Medulla oblongata (tissue), 1 donor: ENCODE data around the gene ADISSP.

Experiments used
- DNase-seq: peaks from one replicate; pipeline ENCODE4 v3.0.0-alpha.2; 2015; ENCODE audit errors: extremely low spot score

Gene ADISSP

GRCh38 chr20:3738111-3739053, 29.2 kb downstream of the ADISSP start:
- DNase-seq: no peak

DNA sequence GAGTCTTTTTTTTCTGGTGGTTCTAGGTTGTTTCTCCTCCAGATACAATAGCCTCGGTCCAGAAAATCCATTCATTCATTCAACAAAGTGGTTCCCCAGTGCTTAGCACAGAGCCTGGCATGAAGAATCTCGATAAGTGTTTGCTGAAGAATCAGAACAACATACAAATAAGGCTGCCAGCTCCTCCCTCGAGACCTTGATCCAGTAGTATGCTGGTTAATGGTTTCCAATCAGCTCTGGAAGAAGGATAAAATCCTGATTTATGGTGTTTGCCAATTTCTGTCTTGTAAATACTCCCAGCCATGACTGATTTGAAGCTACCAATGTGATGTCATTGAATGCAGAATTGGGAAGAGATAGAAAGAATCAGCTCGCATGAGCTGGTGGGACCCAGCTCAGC, 31.8 kb downstream of the ADISSP start:
- no peak for DNase-seq

GRCh38 chr20:3734111-3734843, 33.3 kb downstream of the ADISSP start:
- no peak for DNase-seq

GRCh38 chr20:3733119-3733995, 34.2 kb downstream of the ADISSP start:
- no peak for DNase-seq

- no peak for DNase-seq
These were observed 35.0 kb downstream of the ADISSP start, which contains the start of gene HSPA12B for GRCh38 chr20:3732327-3733118. TSS of gene HSPA12B (plus strand) at chr20:3732685. CDS start at chr20:3738675, 5,990 bp downstream.

DNA sequence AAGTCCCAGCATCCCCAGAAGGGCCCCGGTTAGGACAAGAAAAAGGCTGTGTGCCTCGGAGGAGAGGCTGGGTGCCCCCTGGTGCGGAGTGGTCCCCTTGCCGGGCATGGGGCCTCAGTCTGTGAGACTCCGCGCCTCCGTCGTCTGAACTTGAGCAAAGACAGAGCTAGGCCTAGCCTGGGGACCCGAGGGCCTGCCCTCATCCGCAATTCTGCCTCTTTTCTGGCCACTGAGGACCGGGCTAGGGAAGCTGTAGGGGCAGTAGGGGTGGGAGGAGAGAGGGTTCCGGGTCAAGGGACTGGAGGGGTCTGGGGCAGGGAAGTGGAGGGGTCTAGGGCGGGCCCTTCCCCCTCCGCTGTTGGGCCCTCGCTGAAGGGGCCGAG, 35.6 kb downstream of the ADISSP start:
- no peak for DNase-seq

DNA sequence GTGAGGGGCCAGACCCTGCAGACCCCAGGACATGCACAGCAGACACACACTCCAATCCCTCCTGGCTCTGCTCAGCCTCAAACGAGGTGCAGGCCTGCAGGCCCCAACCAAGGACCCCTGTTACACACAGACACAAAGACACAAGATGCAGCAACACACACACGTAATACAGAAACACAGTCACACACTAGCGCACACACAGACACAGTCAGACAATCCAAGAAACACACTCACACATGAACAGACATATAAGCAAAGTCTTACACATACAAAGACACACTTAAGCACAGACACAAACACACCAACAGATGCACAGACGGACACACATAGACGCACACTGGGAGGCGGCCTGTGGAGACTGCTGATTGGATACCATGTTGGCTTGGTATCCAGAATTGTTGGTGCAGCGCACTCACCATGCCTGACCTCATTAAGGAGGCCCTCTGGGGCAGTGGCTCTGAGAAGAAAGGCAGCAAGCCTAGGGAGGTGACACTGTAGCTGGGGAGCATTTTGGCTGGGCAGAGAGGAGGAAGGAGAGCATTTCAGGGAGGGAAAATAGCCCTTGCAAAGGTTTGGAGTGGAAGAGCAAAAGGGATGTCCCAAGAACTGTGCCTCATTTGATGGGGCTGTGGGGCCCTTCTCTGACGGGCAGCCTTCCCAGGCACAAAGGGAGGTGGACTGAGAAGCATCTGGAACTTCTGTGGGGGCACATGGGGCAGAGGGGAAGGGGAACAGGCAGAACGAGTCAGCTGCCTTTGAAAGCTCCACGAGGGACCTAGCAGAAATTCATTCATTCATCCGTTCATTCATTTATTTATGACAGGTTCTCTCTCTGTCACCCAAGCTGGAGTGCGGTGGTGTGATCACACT, 36.5 kb downstream of the ADISSP start:
- DNase-seq: no peak

GRCh38 chr20:3729811-3730540, 37.6 kb downstream of the ADISSP start:
- no peak for DNase-seq

- DNase-seq: no peak
These were observed 38.2 kb downstream of the ADISSP start for GRCh38 chr20:3729378-3729777.

- DNase-seq: no peak
These were observed 38.7 kb downstream of the ADISSP start for GRCh38 chr20:3728876-3729275.

DNA sequence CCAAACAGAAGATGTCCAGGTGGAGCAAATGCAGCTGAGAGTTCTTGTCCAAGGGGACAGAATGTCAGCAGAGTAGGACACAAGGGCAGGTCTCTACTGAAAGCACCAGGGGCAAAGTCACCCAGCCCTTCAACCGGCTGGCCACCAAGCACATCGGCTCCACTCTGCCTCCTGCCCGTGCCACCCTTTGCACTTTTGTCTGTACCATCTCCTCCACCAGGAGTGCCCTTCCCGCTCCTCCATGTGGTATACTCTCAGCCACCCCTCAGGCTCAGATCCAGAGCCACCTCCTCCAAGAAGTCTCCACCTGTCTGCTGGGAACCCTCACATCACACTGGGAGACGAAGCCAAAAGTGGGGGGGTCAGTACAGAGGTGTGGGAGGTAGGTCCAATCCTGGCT, 39.2 kb downstream of the ADISSP start:
- DNase-seq: no peak

DNA sequence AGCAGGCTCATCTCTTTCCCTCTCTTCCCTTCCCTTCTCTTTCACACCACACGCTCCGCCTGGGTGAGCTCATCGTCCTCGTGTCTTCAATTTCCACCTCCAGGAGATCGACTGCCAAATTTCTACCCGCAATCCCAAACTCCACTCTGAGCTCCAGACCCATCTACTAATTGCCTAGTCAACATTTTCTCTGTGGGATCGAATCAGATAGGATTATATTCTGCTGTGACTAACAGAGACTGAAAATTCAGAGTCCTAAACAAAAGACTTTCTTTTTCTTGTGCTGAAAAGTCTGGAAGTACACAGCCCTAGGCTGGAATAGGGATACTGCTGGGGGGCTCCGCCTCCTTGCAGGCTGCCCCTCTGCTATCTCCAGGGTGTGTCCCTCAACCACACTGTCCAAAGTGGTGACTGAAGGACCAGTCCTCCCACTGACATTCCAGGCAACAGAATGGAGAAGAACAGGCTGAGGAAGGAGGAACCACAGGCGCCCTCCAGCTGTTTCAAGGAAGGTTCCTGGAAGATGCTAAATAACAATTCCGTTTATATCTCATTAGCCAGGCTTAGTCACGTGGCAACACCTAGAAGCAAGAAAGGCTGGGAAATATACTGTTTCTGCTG, 40.0 kb downstream of the ADISSP start:
- DNase-seq: peak; percentile 12

DNA sequence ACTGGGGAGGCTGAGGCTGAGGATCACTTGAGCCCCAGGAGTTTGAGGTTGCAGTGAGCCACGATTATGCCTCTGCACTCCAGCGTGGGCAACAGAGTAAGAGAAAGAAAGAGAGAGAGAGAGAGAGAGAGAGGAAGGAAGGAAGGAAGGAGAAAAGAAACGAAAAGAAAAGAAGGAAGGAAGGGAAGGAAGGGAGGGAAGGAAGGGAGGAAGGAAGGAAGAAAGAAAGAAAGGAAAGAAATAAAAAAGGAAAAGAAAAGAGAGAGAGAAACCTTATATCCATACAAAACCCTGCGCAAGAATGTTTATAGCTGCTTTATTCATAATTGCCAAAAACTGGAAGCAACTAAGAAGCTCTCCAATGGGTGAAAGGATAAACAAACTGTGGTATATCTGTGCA, 43.2 kb downstream of the ADISSP start:
- DNase-seq: no peak

- no peak for DNase-seq
These were observed 44.3 kb downstream of the ADISSP start for GRCh38 chr20:3723284-3723683.

DNA sequence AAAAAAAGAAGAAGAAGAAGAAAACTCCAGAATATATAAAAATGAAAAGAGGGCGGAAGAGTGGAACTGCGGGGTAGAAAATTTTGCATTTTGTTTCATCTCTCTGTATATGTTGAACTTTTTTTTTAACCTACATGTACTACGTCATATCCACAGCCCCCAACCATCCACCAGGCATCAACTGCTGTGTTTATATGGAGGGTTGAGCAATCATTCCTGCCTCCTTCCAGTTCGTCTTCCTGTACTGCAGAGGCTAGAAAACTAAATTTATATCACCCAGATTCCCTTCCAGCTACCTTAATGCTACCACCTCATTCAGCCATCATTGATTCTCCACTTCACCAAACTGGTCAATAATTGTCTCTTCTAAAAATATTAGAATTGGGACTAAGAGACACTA, 45.6 kb downstream of the ADISSP start:
- no peak for DNase-seq

DNA sequence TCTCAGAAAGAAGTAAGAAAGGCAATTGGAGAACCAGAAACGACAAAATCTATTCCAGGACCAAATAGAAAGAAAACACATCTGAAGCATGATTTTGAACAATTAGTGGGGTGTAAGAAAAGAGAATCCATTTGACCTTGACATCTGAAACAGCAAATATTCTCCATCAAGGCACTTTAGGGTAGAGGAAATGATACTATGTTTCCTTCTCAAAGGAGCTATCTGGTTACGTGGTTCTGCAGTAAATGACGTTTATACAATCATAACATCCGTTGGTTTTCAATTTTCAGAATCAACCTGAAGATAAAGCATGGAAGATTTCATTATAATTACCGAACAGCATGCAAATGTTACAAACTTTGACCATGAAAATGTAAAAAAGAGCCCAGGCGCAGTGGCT, 46.9 kb downstream of the ADISSP start:
- DNase-seq: no peak

- no peak for DNase-seq
These were observed 47.5 kb downstream of the ADISSP start for GRCh38 chr20:3720068-3720467.

GRCh38 chr20:3719046-3719445, 48.5 kb downstream of the ADISSP start:
- DNase-seq: no peak
